IMR-90 (cell line): Measurements from ENCODE around the gene CCDC88C. TPM values are rescaled to one million over a fixed set of nuclear protein-coding genes. Genes with fewer than 3 reads are reported as not detected.

Experiments used
- ATAC-seq: fragments of 200-7000 bp; cut with Tn5 transposase; 2 replicates; pipeline ENCODE4 v1.9.1; 2020; ENCODE audit warnings: low read depth, mild to moderate bottlenecking, moderate library complexity
- BruUV-seq: library from RNA; stranded (reverse); fragments of 400-500 nt; replicated peaks from 2 replicates; lab custom pipeline; 2021; lab: Mats Ljungman, UMichigan
- CTCF ChIA-PET: fragments of 300-600 bp; formaldehyde crosslinking; extraction: SDS; loops from one replicate; lab custom pipeline; 2021; ENCODE audit warnings: antibody characterized with exemption; lab: Yijun Ruan, JAX
- POLR2A ChIA-PET: fragments of 300-600 bp; sonication (Branson Sonifier 250); formaldehyde crosslinking; loops from one replicate; lab custom pipeline; 2022; ENCODE audit warnings: antibody characterized with exemption; ENCODE audit not compliant: unreplicated experiment; lab: Charles Lee
- DNase-seq: peaks from one replicate; pipeline ENCODE4 v3.0.0; 2013
- H2AFZ ChIP-seq: replicated peaks from 2 replicates; pipeline ENCODE3; 2013; ENCODE audit warnings: low read length, mild to moderate bottlenecking; ENCODE audit not compliant: poor library complexity
- H2AK5ac ChIP-seq: 2 replicates; pipeline ENCODE4 v1.6.1; 2013; ENCODE audit warnings: low read depth, low read length, inconsistent platforms
- H2AK9ac ChIP-seq: replicated peaks from 2 replicates; pipeline ENCODE3; 2013; ENCODE audit warnings: mild to moderate bottlenecking, low read depth, low read length, moderate library complexity; ENCODE audit not compliant: poor library complexity
- H2BK120ac ChIP-seq: 2 replicates; pipeline ENCODE4 v1.6.1; 2013; ENCODE audit warnings: low read depth, low read length, inconsistent platforms
- H2BK15ac ChIP-seq: 3 replicates; pipeline ENCODE4 v1.6.1; 2013; ENCODE audit warnings: low read depth, low read length, inconsistent platforms
- H2BK20ac ChIP-seq: 2 replicates; pipeline ENCODE4 v1.6.1; 2013; ENCODE audit warnings: low read depth, mild to moderate bottlenecking, inconsistent platforms, low read length, moderate library complexity
- H2BK5ac ChIP-seq: 2 replicates; pipeline ENCODE4 v1.6.1; 2013; ENCODE audit warnings: mild to moderate bottlenecking, low read depth, low read length, inconsistent platforms; ENCODE audit not compliant: poor library complexity, severe bottlenecking
- H3K14ac ChIP-seq: replicated peaks from 2 replicates; pipeline ENCODE4 v1.6.1; 2013; ENCODE audit warnings: low read depth, low read length, inconsistent platforms
- H3K18ac ChIP-seq: 2 replicates; pipeline ENCODE4 v1.6.1; 2013; ENCODE audit warnings: low read depth, low read length, control low read depth
- H3K23ac ChIP-seq: 2 replicates; pipeline ENCODE4 v1.6.1; 2013; ENCODE audit warnings: low read depth, low read length, inconsistent platforms
- H3K27ac ChIP-seq: 2 replicates; pipeline ENCODE4 v1.5.1; 2013; ENCODE audit warnings: mild to moderate bottlenecking, control low read depth, low read length; ENCODE audit not compliant: insufficient read depth
- H3K27me3 ChIP-seq: 2 replicates; pipeline ENCODE4 v1.6.1; 2013; ENCODE audit warnings: low read length; ENCODE audit not compliant: control insufficient read depth, insufficient read depth
- H3K36me3 ChIP-seq: 2 replicates; pipeline ENCODE4 v1.6.1; 2013; ENCODE audit warnings: low read length, mixed read lengths; ENCODE audit not compliant: control insufficient read depth, insufficient read depth
- H3K4ac ChIP-seq: 2 replicates; pipeline ENCODE4 v1.6.1; 2013; ENCODE audit warnings: low read depth, low read length, inconsistent platforms
- H3K4me1 ChIP-seq: 2 replicates; pipeline ENCODE4 v1.6.1; 2013; ENCODE audit warnings: low read length, mixed read lengths; ENCODE audit not compliant: control insufficient read depth, insufficient read depth
- H3K4me2 ChIP-seq: 2 replicates; pipeline ENCODE4 v1.6.1; 2013; ENCODE audit warnings: low read depth, mild to moderate bottlenecking, control low read depth, low read length, moderate library complexity
- H3K4me3 ChIP-seq: 2 replicates; pipeline ENCODE4 v1.5.1; 2013; ENCODE audit warnings: low read depth, mild to moderate bottlenecking, control low read depth, low read length, moderate library complexity; ENCODE audit not compliant: insufficient read depth
- H3K56ac ChIP-seq: 2 replicates; pipeline ENCODE4 v1.6.1; 2013; ENCODE audit warnings: low read length, inconsistent platforms; ENCODE audit not compliant: insufficient read depth; ENCODE audit errors: extremely low read depth
- H3K79me1 ChIP-seq, 2 experiments: 2 replicates each; pipeline ENCODE4 v1.6.1; 2013; ENCODE audit warnings: low read length in 2 of 2, inconsistent platforms in 1 of 2, low read depth in 1 of 2
- H3K9ac ChIP-seq: 2 replicates; pipeline ENCODE4 v1.6.1; 2013; ENCODE audit warnings: low read depth, low read length, control low read depth
- H3K9me1 ChIP-seq: 2 replicates; pipeline ENCODE4 v1.6.1; 2013; ENCODE audit warnings: low read length, inconsistent platforms; ENCODE audit not compliant: insufficient read depth
- H3K9me3 ChIP-seq: 2 replicates; pipeline ENCODE4 v1.6.1; 2013; ENCODE audit warnings: low read length; ENCODE audit not compliant: control insufficient read depth, insufficient read depth
- H4K20me1 ChIP-seq: 2 replicates; pipeline ENCODE4 v1.6.1; 2013; ENCODE audit warnings: low read length, inconsistent platforms; ENCODE audit not compliant: insufficient read depth
- H4K5ac ChIP-seq: 2 replicates; pipeline ENCODE4 v1.6.1; 2013; ENCODE audit warnings: mild to moderate bottlenecking, low read depth, low read length, control low read depth
- H4K8ac ChIP-seq, 2 experiments: 2 replicates each; pipeline ENCODE4 v1.6.1; 2013; ENCODE audit warnings: low read depth in 2 of 2, low read length in 2 of 2, control low read depth in 1 of 2, inconsistent platforms in 1 of 2
- H4K91ac ChIP-seq: 2 replicates; pipeline ENCODE4 v1.6.1; 2013; ENCODE audit warnings: low read depth, low read length, inconsistent platforms; ENCODE audit not compliant: insufficient read depth
- BHLHE40 ChIP-seq: fragments of 150-350 bp; IDR thresholded peaks from 2 replicates; pipeline ENCODE4 v1.6.1; 2016; ENCODE audit warnings: mild to moderate bottlenecking, low read depth, low read length
- CEBPB ChIP-seq: IDR thresholded peaks from 2 replicates; pipeline ENCODE4 v1.6.1; 2012; ENCODE audit warnings: low read depth, low read length, improper control_type of control experiment
- CHD1 ChIP-seq: IDR thresholded peaks from 2 replicates; pipeline ENCODE4 v1.6.1; 2012; ENCODE audit warnings: low read depth, low read length, improper control_type of control experiment
- CTCF ChIP-seq: conservative IDR thresholded peaks from 2 replicates; pipeline ENCODE4 v1.5.1; 2012; ENCODE audit warnings: mild to moderate bottlenecking, low read depth, low read length, improper control_type of control experiment
- ELK1 ChIP-seq: fragments of 150-350 bp; IDR thresholded peaks from 2 replicates; pipeline ENCODE4 v1.6.1; 2016; ENCODE audit warnings: low read depth, mild to moderate bottlenecking, low read length, moderate library complexity, borderline replicate concordance
- FOS ChIP-seq: fragments of 150-350 bp; IDR thresholded peaks from 2 replicates; pipeline ENCODE4 v1.6.1; 2016; ENCODE audit warnings: low read depth, low read length
- MAFK ChIP-seq: IDR thresholded peaks from 2 replicates; pipeline ENCODE4 v1.6.1; 2012; ENCODE audit warnings: low read depth, low read length, improper control_type of control experiment
- MAZ ChIP-seq: IDR thresholded peaks from 2 replicates; pipeline ENCODE4 v1.6.1; 2012; ENCODE audit warnings: low read depth, mild to moderate bottlenecking, low read length, improper control_type of control experiment, moderate library complexity, borderline replicate concordance
- MXI1 ChIP-seq: IDR thresholded peaks from 2 replicates; pipeline ENCODE4 v1.6.1; 2012; ENCODE audit warnings: low read depth, mild to moderate bottlenecking, low read length, moderate library complexity, borderline replicate concordance
- NFE2L2 ChIP-seq: fragments of 150-350 bp; IDR thresholded peaks from 2 replicates; pipeline ENCODE4 v1.6.1; 2016; ENCODE audit warnings: low read depth, mild to moderate bottlenecking, low read length
- POLR2A ChIP-seq: IDR thresholded peaks from 2 replicates; pipeline ENCODE4 v1.6.1; 2012; ENCODE audit warnings: mild to moderate bottlenecking, low read depth, low read length
- RAD21 ChIP-seq: IDR thresholded peaks from 2 replicates; pipeline ENCODE4 v1.6.1; 2012; ENCODE audit warnings: low read length, improper control_type of control experiment
- RCOR1 ChIP-seq: IDR thresholded peaks from 2 replicates; pipeline ENCODE4 v1.6.1; 2012; ENCODE audit warnings: mild to moderate bottlenecking, low read length, improper control_type of control experiment; ENCODE audit not compliant: insufficient replicate concordance
- RFX5 ChIP-seq: IDR thresholded peaks from 2 replicates; pipeline ENCODE4 v1.8.0; 2012; ENCODE audit warnings: low read depth, mild to moderate bottlenecking, low read length, moderate library complexity
- SMC3 ChIP-seq: fragments of 150-350 bp; IDR thresholded peaks from 2 replicates; pipeline ENCODE4 v1.6.1; 2016; ENCODE audit warnings: low read depth, mild to moderate bottlenecking, antibody characterized with exemption, low read length, moderate library complexity
- USF2 ChIP-seq: fragments of 150-350 bp; IDR thresholded peaks from 2 replicates; pipeline ENCODE4 v1.6.1; 2017; ENCODE audit warnings: mild to moderate bottlenecking, antibody characterized with exemption, low read length, low read depth
- WGBS, 2 experiments: methylation state at CpG; one replicate each; pipeline versions ENCODE4 v1.1.5 to v1.1.7; 2013; ENCODE audit warnings: missing lambda C conversion rate in 2 of 2; ENCODE audit not compliant: insufficient read length in 1 of 2; ENCODE audit errors: extremely low coverage in 2 of 2; 5-methylcytosine and 5-hydroxymethylcytosine counted together
- dilution Hi-C: fragments of 300-500 bp; cut with HindIII; formaldehyde crosslinking; loops from one replicate; pipeline ENCODE4 v1.14.3; 2018; ENCODE audit warnings: low sequenced_read_pairs; ENCODE audit not compliant: unreplicated experiment
- in situ Hi-C: fragments of 300-500 bp; cut with MboI; formaldehyde crosslinking; loops from 3 replicates; pipeline ENCODE4 v1.14.3; 2019; ENCODE audit warnings: low sequenced_read_pairs, inconsistent platforms, mixed read lengths
- intact Hi-C: fragments of 100-400 bp; cut with micrococcal nuclease; formaldehyde crosslinking; loops from 2 replicates; pipeline ENCODE4 v1.10.0; 2022
- polyA plus RNA-seq, 3 experiments: library from polyadenylated mRNA; depleted of rRNA; stranded (reverse); fragments of >200 nt; gene quantifications; 2 replicates each; pipeline ENCODE4 v1.2.3, GENCODE V29; 2012; ENCODE audit warnings: low replicate concordance in 1 of 3
- total RNA-seq: library from RNA; depleted of rRNA; stranded (reverse); fragments of >200 nt; gene quantifications from 2 replicates; pipeline ENCODE4 v1.2.3, GENCODE V29; 2012

Gene CCDC88C
- total and polyA plus RNA-seq, 2 of the 4 experiments (the other 2 are of a cell fraction): 0.17 to 0.18 TPM

- no peaks in the 10 kb centered on the region for H4K20me1 ChIP-seq
- in situ Hi-C loops (loop anchor here (5.0 kb wide), 1 partner anchor 387 kb away; no protein-coding TSS in a partner anchor), dilution Hi-C loops (no loop called here), intact Hi-C loops (loop anchor here (5.0 kb wide), 1 partner anchor 232 kb away; no protein-coding TSS in a partner anchor)
- no peak overlapping the region for H3K9ac ChIP-seq
- no peak for ATAC-seq
- no peak overlapping the region for H4K5ac ChIP-seq
- no peak overlapping the region for H2AK5ac ChIP-seq
- no peaks in the 10 kb centered on the region for H3K9me3 ChIP-seq
- H3K56ac ChIP-seq: no peak overlapping the region
- H3K4me2 ChIP-seq: no peak overlapping the region
- no peak overlapping the region for H2BK5ac ChIP-seq
- peaks cover 2% of the 10 kb centered on the region; the same call in 1 of the 2 replicates for H3K4me1 ChIP-seq
- POLR2A ChIA-PET: no interaction called here
- no peak overlapping the region for H4K8ac ChIP-seq
- TF ChIP-seq MXI1 (no peak), SMC3 (no peak), CEBPB (no peak), BHLHE40 (no peak), FOS (no peak), CTCF (no peak), MAZ (no peak), RFX5 (no peak), NFE2L2 (no peak), ELK1 (no peak), MAFK (no peak), RCOR1 (no peak), CHD1 (no peak), POLR2A (no peak), USF2 (no peak), RAD21 (no peak)
- CTCF ChIA-PET: interaction anchor here (1.2 kb wide), 1 partner anchor 112 kb away, joined by 7 read pairs; no protein-coding TSS in a partner anchor
- H4K91ac ChIP-seq: no peak overlapping the region
- no peak overlapping the region for H2AK9ac ChIP-seq
- 93% methylated on average over 3 of the region's 28 CpGs; no CpG with 5 or more reads in 1 of the 2 experiments for WGBS, 2 experiments
- H2BK120ac ChIP-seq: no peak overlapping the region
- H3K79me1 ChIP-seq: no peaks in the 10 kb centered on the region
- no peak overlapping the region for H2BK20ac ChIP-seq
- no peak for DNase-seq
- no peak overlapping the region for H3K18ac ChIP-seq
- no peaks in the 10 kb centered on the region for H3K36me3 ChIP-seq
- H3K14ac ChIP-seq: no peak overlapping the region
- H3K4me3 ChIP-seq: no peak overlapping the region
- no peak overlapping the region for H3K4ac ChIP-seq
- H2AFZ ChIP-seq: no peak overlapping the region
- no peak overlapping the region for H2BK15ac ChIP-seq
- peaks cover 2% of the 10 kb centered on the region; the same call in 1 of the 2 replicates for H3K27me3 ChIP-seq
- no peak overlapping the region for H3K23ac ChIP-seq
- no peaks in the 10 kb centered on the region; the same call in 1 of the 2 replicates for H3K9me1 ChIP-seq
- H3K27ac ChIP-seq: no peak overlapping the region
- BruUV-seq: no TSS peak
Observed at GRCh38 chr14:91288876-91289275, 128.7 kb downstream of the CCDC88C start.
